ENCODE results near the gene CLDN34.

GRCh38 chrX:9983846-9984245 lies 16.7 kb downstream of the CLDN34 start:
- TF ChIP-seq, protein P1, sequence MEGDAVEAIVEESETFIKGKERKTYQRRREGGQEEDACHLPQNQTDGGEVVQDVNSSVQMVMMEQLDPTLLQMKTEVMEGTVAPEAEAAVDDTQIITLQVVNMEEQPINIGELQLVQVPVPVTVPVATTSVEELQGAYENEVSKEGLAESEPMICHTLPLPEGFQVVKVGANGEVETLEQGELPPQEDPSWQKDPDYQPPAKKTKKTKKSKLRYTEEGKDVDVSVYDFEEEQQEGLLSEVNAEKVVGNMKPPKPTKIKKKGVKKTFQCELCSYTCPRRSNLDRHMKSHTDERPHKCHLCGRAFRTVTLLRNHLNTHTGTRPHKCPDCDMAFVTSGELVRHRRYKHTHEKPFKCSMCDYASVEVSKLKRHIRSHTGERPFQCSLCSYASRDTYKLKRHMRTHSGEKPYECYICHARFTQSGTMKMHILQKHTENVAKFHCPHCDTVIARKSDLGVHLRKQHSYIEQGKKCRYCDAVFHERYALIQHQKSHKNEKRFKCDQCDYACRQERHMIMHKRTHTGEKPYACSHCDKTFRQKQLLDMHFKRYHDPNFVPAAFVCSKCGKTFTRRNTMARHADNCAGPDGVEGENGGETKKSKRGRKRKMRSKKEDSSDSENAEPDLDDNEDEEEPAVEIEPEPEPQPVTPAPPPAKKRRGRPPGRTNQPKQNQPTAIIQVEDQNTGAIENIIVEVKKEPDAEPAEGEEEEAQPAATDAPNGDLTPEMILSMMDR (IDR thresholded peaks at IDR 0.05) = no peak
- TF ChIP-seq POLR2A (IDR thresholded peaks at IDR 0.05) = no peak
